NK-92 (cell line): Measurements from ENCODE around the gene SYK.
"Not testable (repeated sequence)": the region's sequence is repeated elsewhere in the genome, so short reads cannot be mapped to it uniquely, and the experiment has no call there.

Experiments
- DNase-seq: peaks from one replicate; lab custom pipeline; 2025; ENCODE audit not compliant: unreplicated experiment; lab: John Stamatoyannopoulos, UW

SYK gene

DNA sequence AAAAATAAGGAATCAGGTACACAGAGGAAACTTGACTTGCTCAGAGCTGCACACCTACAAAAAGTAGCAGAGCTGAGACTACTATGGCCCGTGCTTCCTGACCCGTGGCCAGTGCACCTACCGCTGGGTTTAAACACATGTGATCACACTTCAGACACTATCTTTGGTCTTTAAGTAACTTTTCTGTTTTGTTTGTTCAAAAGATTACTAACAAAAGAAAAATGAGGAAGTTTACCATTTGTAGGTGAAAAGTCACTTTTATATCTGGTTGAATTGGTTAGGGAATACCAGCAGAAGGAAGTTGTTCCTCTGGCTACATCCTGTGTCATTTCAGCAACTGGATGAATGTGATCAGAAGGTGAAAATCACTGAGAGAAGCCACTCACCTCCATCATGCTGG, 6.5 kb upstream of the SYK start:
- no peak for DNase-seq

DNA sequence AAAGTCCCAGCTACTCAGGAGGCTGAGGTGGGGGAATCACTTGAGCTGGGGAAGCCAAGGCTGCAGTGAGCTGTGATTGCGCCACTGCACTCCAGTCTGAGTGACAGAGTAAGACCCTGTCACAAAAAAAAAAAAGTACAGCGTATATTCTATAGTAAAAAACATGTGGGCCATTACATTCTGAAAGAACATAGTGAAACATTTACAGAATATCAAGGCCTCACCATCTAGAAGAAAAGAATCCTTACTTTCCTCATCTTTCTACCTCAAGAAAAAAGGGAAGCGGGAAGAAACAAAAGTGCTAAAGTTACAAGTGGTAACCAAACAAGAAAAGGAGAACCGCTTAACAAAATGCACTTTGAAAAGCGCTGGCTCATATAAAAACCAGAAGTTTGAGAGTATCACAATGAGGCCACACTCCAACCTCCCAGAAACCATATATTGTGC, 5.7 kb upstream of the SYK start:
- DNase-seq = no peak

DNA sequence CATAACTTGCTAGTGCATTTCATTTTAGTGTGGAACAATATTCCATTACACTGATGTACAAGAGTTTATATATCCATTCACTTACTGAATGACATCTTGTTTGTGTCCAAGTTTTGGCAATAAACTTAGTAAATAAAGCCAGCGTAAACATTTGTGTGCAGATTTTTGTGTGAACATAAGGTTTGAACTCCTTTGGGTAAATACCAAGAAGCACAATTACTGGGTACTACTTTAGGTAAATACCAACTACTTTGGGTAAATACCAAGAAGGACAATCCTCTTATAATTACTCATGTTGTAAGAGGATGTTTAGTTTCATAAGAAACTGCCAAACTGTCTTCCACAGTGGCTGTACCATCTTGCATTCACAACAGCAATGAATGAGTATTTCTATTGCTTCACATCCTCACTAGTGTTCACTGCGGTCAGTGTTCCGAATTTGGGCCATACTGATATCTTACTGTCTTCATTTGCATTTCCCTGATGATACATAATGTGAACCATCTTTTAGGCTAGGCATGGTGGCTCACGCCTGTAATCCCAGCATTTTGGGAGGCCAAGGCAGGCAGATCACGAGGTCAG, 2.3 kb upstream of the SYK start:
- DNase-seq = no peak

DNA sequence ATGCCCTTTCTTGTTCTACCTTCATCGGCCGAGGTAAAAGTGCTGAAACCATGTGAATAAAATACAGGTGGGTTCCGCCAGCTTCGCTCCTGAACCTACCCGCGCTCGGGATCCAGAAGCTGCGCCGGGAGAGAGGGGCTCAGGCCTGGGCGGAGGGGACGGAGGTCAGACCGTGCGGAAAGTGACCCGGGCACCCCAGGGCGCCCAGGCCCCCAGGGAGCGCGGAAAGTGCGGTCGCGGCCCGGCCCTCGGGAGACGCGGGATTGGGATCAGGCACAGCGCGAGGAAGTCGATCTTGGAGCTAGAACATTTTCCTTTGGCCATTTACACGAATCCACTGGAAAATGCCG, 329 bp downstream of the SYK start:
- DNase-seq = no peak

DNA sequence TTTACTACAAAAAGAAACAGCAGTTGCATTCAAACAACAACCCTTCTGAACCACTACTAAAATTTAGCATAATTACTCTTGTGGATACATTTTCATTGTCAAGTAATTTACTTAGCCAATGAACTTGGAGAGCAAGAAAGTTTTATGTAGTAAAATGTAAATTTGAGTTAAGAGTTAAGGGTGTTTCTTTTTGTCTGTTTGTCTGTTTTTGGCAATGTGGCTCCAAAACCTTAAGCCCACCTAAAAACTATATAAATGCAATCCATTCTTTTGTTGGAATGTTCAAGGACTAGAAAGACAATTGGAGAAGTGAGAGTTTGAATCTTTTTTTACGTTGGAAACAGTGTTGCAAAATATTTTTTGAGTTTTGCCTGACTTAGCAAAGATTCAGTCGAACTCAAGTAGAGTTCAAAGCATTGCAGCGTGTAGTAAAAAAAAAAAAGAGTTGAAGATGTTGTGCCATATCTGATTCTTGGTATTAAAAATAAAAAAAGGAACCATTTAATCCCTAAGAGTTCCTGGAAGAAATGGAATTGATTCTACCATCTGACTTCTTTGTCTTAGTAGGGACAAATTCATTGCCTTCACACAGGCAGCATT, 867 bp downstream of the SYK start:
- DNase-seq = no peak

DNA sequence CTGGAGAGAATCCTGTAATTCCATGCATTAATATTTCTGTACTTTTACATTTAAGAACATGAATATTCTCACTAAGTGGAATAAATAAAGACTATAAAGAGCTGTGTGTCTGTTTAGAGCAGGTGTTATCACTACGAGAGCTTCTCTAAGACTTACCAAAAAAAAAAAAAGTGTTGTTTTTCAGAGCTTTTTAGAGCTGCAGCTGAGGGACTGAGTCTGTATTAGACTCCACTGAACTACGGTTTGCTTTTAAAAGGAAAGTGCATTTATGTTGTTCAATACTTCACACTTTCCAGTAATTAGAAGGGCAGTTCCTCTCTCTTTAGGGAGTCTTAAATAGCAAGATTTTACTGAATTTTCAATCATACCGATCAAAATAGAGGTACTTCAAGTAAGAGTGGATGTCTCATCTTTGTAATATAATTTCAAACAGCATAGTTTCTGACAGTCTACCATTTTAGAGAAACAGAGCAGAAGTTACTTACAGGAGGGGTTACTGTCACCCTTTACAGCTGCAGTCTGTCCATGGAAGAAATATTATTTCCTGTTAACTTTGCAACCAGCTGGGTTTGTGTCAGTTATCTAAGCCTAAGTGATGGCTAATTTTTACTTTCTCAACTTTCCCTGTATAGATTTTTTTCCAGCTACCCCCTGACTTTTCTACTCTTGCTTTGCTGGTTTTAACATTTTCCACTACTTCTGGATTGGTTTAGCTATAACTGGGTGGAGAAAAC, 2.4 kb downstream of the SYK start:
- DNase-seq = no peak

DNA sequence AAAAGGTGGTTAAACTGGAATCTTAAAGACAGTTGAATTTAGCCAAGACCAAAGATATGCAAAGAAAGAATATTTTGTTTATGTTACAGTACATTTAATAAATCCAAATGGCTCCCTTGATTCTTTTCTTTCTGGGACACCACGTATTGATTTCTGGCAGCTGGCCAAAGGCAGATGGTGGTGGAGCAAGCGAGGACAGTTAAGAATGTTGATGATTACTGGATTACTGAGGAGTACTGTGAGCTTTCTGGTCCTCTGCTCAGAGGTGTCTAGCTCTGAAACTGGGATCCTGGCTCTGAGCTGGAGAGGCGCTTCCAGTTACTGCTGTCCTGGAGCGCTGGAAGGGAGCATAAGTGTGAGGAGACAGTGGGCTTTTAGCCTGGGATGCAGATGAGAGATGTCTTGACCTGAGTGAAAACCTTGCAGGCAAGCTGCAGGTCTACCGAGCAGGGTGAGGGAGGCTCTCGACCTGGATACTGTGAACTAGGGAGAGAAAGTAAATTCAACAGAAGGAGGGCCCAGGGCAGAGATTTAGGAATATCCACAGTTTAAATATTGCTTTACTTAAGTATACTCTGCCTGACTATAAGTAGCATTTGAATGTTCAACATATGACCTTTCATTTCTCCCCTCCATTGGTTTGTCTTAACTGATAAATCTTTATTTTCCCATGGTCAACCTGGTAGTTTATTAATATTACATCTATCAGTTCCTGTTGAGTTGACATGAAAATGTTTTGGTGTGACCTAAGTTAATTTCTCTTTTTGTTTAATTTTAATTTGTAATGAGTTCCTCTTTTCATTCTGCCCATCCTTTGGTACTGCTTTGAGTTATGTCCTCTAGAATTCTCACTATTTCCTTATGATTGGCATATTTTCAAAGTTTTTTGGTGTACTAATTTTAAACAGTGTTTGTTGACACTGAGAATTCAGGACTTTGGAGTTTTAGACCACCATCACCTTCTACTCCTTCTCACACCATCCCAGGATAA, 3.7 kb downstream of the SYK start:
- no peak for DNase-seq

DNA sequence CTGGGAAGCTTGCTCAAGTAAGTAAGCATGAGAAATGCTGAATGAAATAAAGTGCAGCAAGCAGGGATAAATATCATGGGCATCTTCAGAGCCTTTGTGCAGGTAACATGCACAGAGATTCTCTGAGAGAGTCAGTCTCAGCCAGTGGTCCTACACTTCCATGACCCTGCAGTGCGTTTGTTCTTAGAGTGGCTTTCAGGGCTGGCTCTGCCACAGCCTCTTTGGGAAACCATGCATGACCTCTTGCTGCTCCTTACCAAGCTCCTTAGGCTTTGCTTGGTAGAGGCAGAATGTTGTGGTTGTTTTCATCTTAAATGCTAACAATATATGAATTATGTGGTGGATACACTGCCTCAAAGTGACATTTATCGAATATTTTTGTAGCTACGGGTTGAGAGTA, 5.4 kb downstream of the SYK start:
- no peak for DNase-seq

DNA sequence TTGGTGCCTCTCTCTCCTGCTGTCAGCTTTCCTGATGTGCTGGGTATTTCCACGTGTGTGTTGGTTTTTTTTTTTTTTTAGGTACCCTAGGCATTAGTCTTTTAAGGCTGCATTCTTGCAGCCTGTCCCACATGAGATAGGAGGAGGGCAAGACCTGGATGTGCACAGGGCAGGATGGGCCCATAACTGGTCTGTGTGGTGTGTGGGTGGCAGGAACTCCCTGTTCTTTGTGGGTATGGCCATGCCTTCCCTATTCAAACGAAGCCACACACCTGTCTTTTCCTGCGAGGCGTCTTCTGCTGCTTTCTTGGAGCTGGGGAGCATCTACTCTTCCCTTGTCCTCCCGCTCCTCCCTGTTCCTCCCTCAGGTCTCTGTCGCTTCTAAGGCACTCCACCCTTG, 6.8 kb downstream of the SYK start:
- DNase-seq = no peak

DNA sequence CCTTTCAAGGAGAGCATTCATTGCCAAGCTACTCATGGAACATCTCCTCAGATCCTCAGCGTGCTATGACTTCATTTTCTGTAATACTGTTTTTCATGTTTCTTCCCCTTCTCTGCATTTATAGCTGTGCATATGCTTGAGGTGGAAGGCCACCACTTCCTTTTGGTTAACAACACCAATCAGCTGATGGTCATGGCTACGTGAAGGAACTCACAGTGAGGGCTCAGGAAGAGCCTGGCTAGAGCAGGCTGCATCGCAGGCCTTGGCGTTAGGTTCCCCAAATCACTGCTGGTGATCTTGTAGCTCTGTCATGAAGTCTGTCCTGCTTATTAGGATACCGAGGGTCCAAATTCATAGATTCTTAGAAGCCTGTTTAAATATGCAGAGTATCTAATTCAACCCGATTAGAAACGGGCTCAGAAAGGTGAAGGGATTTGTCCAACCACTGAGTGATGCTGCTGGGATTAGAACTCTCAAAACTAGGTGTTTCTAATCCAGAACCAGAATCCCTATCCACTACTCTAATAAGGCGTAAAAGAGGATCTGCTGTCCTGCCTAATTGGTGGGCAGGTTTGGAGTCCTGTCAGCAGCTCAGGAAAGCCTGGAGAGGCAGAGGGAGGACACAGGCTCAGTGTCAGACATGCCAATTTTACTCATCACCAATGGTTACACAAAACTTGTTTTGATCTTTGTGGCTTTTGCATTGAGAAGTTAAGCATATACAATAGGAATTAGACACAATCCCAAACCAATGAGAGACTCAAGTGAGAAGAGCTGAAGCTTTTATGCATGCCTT, 7.5 kb downstream of the SYK start:
- no peak for DNase-seq

DNA sequence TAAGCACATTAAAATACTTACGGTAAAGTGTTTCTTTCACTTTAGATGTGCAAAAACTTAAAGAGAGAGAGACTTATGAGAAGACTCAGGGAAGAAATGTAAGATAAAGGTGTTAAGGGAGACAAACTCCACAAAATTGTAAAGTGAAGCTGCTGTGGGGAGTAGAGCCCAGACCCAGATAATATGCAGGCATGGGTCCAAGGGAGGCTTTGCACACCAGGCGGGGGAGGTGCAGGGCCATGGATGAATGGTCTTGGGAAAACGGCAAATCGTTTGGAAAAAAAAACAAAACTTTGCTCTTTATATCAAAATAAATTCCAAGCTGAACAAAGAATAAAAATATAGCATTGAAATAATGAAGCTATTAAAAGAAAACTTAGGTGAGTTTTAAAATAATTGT, 9.1 kb downstream of the SYK start:
- DNase-seq = no peak

DNA sequence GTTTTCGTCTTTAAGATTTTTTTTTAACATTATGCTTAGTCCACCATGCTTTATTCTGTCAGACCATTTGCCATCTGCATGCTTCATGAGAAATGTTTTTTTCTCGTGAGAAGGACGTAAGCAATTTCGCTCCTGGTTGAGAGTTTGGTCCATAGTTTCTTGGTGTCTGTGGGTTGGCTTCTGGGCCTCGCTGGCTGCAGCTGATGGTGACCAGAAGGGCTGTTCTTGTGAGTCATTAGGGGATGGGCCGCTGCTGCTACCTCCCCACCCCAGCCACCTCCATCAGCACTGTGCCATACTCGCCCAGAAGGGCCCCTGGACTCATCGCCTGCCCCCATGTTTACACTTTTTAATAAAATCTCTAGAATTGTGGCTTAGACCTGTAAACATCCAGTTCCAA, 11.4 kb downstream of the SYK start:
- DNase-seq = no peak

DNA sequence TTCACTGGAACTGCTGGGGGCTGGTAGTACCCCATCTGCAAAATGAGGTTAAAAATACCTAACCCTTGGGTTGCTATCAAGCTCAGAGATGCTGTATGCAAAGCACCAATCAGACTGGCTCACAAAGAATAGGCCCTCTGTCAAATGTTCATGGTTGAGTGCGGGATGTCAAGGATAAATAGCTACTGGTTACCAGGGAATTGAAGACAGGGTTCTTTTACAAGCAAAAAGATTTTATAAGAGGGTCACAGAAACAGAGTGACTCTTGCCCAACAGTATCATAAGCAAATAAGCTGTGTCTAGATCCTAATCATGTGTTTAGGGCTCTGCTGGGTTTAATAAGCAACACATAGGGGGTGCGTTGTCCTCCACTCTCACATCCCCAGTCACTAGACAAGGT, 11.9 kb downstream of the SYK start:
- no peak for DNase-seq

DNA sequence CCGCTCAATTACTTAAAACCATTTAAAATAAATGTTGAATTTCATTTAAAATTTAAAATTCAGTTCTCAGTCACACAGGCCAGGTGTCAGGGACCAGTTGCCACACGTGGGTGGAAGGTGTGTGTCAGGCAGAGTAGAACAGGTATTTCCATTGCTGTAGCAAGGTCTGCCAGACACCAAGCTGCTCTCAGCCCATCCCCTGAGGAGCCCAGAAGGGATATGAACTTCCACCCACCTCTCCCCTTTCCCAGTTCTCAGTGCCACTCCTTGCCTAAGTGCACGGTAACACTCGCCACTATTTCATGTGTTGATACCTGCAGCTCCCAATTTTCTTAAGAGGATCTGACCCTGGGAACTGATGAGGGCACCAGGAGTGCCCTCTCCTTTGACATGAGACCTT, 12.7 kb downstream of the SYK start:
- DNase-seq = no peak

DNA sequence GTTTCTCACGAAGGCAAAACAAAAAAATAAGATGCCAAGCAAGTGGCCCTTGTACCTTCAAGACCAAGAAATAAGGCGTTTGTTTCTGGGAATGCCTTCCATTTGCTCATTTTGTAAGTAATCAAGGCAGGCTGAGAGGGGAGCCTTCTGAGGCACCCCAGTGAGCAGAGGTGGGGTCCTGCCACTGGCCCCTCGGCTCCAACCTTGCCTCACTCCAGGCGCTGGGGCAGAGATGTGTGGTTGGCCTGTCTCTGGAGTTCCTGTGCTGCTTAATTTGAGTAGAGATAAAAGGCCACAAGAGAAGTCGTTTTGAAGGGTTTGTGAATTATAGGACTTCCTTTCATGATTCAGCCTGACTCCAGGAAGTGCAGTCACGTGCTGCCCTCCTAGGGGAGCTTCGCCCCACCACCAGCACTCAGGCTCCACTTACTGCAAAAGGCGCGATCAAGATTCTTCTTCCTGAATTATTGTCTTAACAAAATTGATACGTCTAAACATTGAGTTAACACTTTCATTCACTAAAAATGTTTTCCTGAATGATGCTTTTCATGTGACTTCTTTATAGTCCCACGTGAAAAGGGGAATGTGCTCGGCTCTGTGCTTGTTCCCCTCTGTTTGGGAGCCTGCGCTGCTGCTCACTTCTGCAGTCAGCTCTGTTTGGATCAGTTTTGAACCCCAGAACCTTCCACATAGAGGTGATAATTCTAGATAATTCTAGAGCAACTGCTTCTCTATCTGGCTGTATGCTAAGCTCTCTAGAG, 13.7 kb downstream of the SYK start:
- no peak for DNase-seq

DNA sequence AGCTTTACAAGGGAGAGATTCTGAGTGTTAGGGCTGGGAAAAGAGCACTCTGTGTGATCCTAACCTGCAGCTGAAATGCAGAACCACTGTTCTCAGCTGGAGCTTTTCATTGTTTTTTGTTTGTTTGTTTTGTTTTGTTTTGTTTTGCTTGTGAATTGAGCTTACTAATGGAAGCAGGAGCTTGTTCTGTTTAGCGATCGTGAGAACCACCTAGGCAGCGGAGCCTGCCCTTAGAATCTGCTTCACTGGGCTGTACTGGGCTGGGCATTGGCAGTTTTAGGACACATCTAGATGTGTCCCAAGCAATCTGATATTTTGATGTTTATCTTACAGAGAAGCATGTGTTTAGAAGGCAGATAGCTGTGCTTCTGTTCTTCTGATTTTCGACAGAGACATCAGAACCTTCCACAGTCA, 14.3 kb downstream of the SYK start:
- DNase-seq = no peak

DNA sequence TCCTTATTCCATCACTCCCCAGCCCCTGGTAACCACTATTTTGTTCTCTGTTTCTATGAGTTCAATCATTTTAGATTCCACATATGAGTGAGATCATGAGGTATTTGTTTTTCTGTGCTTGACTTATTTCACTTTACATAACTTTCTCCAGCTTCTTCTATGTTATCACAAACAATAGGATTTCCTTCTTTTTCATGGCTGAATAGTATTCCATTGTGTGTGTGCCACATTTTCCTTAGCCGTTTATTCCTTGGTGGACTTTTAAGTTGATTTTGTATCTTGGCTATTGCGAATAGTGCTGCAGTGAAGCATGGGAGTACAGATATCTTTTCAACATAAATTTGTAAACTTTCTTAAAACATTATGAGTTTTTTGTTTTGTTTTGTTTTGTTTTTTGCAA, 15.1 kb downstream of the SYK start:
- DNase-seq = no peak

DNA sequence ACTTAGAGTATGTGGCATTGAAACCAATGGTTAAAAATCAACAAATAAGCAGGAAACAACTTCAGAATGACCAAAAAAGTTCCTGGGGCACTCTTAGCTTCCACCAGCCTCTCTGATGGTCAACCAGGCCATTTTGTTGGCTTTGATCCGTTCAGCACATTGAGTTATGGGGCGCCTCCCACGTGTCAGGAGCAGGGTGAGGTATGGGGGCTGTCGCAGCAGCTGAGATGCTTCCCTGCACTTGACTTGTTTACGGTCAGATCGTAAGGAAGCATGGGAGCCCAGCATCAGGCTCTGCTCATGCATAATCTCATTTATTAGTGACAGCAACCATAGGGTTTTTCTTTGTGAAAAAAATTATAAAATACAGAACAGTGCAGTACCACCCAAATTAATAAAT, 16.7 kb downstream of the SYK start:
- no peak for DNase-seq

DNA sequence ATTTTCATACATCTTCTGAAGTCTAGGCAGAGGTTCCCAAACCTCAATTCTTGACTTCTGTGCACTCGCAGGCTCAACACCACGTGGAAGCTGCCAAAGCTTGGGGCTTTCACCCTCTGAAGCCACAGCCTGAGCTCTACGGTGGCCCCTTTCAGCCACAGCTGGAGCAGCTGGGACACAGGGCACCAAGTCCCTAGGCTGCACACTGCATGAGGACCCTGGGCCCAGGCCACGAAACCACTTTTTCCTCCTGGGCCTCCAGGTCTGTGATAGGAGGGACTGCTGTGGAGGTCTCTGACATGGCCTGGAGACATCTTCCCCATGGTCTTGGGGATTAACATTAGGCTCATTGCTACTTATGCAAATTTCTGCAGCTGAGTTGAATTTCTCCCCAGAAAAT, 18.8 kb downstream of the SYK start:
- DNase-seq = not testable (repeated sequence)

DNA sequence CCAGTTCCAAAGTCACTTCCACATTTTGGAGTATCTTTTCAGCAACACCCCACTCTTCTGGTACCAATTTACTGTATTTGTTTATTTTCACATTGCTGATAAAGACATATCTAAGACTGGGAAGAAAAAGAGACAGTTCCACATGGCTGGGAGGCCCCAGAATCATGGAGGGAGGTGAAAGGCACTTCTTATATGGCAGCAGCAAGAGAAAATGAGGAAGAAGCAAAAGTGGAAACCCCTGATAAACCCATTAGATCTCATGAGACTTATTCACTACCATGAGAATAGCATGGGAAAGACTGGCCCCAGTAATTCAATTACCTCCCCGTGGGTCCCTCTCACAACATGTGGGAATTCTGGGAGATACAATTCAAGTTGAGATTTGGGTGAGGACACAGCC, 19.6 kb downstream of the SYK start:
- DNase-seq = not testable (repeated sequence)
